HG02938 (cell line): ENCODE results near the gene MAVS.

Experiments
- ATAC-seq: cut with Tn5 transposase; IDR thresholded peaks from one replicate; pipeline ENCODE4 v1.9.1; 2021; ENCODE audit warnings: mild to moderate bottlenecking, moderate library complexity; ENCODE audit not compliant: unreplicated experiment

Gene MAVS

DNA sequence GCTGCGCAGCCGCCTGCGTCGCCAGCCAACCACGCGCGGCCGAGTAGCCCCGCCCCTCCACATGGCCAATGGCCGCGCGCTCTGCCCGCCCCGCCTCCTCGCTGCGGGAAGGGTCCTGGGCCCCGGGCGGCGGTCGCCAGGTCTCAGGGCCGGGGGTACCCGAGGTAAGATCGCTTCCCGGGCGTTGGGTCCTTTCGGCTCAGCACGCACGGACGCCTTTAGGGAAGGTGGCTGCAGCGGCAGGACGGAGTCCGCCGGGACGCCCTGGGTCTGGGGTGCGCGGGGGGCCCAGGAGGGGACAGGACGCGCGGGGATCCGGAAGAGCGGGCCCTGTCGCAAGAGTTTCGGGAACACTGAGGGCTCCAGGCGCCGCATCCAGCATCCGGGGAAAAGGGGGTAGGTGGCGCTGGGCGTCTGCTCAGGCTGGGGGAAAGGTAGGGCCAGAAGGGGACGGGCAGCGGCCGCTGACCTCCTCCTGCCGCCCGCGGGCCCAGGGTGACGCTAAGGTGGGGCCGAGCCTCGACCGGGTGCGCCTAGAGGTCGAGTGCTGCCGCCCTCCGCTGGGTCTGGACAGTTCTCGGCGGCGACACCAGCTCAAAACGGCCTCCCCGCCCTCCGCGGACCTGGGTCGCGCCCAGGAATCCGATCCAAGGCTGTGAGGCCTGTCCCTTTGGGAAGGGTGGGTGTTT, at the start of gene MAVS:
TSS of gene MAVS (plus strand) at position 95 of the 689 bp plus-strand sequence. CDS start 7,791 bp downstream, outside the sequence.
- ATAC-seq, result peak; percentile 83

DNA sequence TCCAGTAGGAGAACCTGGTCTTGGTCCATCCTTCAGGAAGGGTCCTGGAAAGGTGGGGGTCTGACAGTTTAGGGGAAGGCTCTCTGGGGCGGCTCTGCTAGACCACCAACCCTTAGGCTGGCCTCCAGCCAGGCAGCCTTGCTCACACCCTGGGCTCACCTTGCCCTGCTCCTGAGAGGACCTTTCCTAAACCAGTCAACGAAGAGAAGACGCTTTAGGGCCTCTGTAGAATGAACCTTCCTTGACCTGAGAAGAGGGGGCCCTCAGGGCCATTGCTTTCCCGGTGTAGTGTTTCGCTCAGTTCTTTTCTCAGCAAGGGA, 49.4 kb upstream of the MAVS start:
- ATAC-seq, result no peak

DNA sequence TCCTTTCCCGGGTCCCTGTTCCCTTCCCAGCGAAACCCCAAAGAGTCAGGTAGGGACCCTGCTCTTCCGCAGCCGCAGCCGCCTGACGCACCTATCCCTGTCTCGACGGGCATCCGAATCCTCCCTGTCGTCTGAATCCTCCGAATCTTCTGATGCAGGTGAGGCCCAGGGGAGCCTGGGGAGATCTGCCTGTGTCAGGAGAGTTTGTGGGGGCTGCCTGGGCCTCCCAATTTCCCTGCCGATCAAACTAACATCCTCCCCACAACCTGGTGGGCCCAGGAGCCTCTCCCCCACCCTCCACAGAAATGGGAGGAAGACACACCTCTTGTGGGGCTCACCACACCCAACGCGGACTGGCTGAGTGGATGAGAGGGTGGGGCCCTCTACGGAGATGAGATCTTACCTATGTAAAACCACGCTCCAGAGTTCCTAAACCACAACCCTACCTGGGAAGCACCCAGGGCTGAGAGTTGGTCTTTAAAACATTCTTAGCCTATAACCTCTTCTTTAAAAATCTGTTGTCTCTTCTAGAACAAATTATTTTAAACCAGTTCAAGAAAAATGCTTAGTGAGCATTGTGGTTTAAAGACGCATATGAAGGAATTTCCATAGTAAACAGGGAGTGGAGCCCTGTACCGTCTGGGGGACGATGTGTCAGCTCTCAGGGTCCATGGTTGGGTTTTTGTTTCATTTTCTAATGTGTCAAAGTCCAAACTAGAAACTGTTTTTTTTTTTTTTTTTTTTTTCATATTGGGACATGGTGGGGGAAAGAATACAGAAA, 48.9 kb upstream of the MAVS start:
- ATAC-seq, result no peak

DNA sequence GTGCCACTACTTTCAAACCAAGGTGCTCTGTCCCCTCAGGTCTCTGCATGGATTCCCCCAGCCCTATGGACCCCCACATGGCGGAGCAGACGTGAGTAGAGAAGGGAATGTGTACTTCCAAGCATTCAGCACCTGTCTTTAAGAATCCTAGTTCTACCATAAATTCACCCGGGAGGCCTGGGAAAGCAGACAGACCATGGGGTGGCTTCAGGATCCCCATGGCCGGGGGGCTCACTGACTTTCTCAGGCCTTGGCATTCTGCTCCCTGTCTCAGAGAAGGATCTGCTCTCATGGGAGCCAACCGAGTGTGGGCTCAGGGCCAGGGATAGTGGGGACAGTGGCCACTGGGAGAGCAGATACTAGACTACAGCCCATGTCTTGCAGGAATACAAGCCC, 48.3 kb upstream of the MAVS start:
- ATAC-seq, result no peak

DNA sequence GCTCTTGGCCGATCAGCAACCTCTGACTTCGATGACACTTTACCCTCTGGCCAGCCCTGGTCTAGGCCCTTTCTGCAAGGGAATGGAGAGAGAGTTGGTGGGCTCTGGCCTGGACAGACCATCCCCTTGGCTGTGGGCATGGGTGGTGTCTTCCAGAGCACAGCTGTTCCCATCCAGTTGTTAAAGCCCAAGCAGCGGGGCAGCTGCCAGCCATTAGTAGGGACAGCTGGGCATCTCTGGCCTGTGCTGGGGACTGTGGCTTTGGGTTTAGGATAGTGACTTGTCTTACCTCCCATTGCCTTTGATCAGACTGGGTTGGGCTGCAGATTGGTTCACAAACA, 47.8 kb upstream of the MAVS start:
- no peak for ATAC-seq

DNA sequence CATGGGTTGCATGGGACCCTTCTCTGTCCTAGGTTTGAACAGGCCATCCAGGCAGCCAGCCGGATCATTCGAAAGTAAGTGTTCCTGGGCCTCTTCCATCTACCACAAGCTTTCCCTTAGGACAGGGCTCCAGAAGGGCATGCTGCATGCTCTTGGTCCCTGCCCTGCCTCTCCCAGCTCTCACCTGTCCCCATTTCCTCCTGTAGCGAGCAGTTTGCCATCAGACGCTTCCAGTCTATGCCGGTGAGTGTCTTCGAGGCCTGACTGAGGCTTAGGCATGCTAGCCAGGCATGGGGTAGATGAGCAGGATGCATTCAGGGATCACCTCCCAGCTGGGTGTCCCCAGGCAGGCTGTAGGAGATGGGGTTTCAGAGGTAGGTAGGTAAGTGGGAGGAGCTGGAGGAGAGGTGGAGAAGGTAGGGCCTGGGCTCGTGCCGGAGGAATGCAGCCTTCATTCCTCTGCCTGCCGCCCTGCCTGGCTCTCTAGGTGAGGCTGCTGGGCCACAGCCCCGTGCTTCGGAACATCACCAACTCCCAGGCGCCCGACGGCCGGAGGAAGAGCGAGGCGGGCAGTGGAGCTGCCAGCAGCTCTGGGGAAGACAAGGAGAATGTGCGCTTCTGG, 46.3 kb upstream of the MAVS start:
- ATAC-seq, result no peak

DNA sequence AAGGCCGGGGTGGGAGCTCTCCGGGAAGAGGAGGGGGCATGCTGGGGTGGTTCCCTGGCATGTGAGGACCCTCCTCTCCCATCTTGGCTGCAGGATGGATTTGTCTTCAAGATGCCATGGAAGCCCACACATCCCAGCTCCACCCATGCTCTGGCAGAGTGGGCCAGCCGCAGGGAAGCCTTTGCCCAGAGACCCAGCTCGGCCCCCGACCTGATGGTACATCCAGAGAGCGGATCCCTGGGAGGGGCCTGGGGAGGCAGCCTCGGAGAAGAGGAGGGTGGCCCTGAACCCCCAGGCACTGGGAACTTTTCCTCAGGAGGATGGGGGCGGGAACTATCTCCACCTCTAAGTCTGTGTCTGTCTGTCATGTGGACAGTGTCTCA, 45.8 kb upstream of the MAVS start:
- no peak for ATAC-seq

DNA sequence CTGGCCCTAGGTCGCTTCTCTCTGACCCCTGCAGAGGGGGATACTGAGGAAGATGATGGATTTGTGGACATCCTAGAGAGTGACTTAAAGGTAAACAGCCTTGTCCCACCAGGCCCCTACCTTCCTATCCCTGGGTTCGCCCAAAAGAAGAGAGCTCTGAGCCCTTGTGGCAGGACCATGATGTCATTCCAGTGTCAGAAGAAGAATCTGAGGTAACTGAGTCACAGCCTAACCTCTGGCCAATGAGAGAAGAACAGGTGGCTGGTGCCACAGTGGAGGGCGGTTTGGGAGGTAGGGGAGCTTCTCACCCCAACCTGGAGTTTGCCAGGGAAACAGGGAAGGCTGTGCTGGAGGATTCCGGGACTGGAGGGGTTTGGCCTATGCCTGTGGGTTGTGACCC, 45.3 kb upstream of the MAVS start:
- ATAC-seq, result no peak

DNA sequence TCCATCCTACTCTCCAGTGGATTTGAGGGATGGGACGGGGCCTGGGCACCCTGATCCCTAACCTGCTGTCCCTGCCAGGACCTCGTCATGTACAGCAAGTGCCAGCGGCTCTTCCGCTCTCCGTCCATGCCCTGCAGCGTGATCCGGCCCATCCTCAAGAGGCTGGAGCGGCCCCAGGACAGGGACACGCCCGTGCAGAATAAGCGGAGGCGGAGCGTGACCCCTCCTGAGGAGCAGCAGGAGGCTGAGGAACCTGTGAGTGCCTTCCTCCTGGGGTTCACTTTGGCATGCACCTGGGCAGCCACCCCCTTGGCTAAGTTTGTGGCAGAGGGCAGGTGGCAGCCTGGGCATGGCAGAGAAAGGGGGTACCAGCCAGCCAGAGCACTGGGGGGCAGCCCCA, 44.8 kb upstream of the MAVS start:
- ATAC-seq, result no peak

DNA sequence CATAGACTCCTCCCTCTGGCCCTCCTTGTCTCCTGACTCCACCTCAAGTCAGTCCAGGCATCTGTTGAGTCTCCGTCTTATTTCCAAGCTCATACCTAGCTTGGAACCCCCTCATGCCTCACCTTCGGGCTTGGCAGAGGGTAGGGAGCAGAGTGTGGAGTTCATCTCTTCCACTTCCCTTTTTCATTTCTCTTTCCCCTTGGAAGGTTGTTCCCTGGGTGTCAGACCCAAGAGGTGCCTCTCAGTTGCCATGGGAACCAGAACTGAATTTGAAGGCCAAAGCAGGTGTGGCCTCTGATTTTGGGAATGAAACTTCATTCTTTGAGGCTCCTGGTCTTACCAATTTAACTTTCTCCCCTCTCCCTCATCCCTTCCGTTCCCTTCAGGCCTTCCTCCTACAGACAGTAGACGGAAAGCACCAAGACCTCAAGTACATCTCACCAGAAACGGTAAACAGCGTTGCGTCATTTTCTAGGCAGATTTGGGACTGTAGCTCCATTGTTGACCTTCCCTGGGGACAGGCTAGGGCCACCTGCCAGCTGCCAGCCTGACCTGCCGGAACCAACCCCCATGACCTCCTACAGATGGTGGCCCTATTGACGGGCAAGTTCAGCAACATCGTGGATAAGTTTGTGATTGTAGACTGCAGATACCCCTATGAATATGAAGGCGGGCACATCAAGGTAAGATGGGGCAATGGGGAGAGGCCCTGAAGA, 44.0 kb upstream of the MAVS start:
- no peak for ATAC-seq

GRCh38 chr20:3803289-3803688, 43.3 kb upstream of the MAVS start:
- no peak for ATAC-seq

DNA sequence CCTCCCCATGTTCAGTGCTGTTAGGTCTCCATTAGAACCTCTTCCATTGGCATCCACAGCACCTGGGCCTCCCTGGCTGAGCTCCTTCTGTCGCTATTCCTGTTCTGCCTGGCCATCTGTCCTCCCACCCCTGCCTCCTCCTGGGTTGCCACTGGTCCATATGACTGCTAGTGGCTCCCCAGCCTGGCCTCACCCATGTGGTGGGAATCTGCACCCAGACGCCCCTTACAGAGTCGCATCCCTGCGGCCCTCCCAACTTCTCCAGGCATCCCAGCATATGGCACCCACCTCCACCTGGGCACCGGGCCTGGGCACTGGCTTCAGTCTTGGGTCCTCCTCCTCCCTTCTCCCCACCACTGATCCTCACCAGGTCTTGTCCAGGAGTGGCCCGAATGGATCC, 42.8 kb upstream of the MAVS start:
- ATAC-seq, result no peak

DNA sequence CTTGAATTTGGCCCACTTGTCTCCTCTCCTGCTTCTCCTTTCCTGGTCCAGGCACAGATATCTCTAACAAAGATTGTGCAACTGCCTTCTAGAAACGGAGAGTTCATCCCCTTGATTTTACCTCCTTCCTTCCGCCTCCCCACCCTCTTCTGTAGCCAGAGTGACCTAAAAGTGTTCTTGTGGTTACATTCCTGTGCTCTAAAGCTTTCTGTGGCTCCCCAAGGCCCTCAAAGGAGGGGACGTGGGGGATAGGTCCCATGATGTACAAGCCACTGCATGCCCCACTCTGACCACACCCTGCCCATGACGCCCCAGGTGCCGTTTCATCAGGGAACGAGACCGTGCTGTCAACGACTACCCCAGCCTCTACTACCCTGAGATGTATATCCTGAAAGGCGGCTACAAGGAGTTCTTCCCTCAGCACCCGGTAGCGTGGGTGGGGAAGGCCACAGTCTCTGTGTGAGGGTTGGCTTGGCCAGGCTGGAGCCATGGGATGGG, 42.3 kb upstream of the MAVS start:
- no peak for ATAC-seq

GRCh38 chr20:3804781-3805180, 41.9 kb upstream of the MAVS start:
- ATAC-seq, result no peak

- no peak for ATAC-seq
Measured at GRCh38 chr20:3808544-3808943, 38.1 kb upstream of the MAVS start.

DNA sequence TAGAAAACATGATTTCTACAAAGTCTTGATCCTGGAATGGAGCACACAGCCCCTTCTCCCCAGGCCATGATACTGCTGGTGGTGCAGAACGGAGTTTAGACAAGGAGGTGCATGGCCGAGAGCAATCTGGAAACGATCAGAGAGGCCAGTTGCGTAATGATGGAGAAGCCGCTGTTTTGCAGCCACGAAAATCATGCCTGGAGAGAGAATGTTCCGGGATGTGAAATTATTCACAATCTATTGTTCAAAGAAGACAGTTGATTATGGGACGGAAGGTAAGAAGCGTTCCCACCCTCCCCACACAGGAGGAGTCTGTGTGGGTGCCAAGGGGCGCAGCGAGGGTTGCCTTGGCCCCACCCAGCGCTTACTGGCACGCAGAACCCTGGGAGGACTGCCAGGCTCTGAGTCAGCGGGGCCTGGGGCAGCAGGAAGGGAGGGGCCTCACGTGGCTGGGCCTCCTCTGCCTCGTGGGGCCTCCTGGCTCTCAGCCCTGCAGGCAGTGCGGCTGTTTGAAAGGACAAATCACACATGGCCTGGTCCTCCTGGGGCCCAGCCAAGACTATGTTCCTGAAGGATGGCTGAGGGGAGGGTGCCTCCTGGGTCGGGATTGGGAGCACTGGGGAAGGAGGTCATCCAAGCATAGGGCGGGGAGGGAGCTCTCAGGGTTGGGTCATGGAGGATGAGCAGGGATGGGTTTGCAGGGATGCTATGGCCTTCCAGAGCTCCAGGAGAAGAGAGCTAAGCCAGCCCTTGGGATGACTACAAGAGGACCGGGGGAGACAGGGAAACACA, 35.0 kb upstream of the MAVS start:
- no peak for ATAC-seq

DNA sequence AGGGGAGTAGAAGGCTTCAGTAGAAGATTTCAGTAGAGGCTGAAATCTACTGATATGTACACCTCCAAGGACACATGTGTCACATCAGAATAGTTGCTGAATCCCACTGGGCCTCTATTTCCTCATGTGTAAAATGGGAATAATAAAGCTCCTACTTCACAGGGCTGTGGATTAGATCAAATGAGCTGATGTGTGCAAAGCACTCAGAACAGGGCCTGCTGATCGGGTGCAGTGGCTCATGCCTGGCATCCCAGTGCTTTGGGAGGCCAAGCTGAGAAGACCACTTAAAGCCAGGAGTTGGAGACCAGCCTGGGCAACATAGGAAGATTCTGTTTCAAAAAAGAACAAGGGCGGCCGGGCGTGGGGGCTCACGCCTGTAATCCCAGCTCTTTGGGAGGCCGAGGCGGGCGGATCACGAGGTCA, 34.4 kb upstream of the MAVS start:
- no peak for ATAC-seq

- ATAC-seq, result no peak
Measured at GRCh38 chr20:3812975-3813847, 33.4 kb upstream of the MAVS start.

- ATAC-seq, result no peak
Measured at GRCh38 chr20:3813848-3814581, 32.6 kb upstream of the MAVS start.
